ENCODE measurements around the gene PPP4R4. TPM values are rescaled to one million over a fixed set of nuclear protein-coding genes. Genes with fewer than 3 reads are reported as not detected.

The PPP4R4 gene
- total RNA-seq, 3 donors from 2014 or later (not counting 1 experiment from before 2014, with no cell fraction given) = 0.52 to 0.58 TPM; not detected in 1

GRCh38 chr14:94314890-94315289, 140.8 kb downstream of the PPP4R4 start:
- Mint-ChIP-seq H3K4me1 (no peaks in the 10 kb centered on the region), H3K9me3 (peaks cover 3 to 4% of the 10 kb centered on the region in 2 donors), H3K27me3 (ENCODE audit: low read depth in 2 of 2) (peaks cover 11 to 23% of the 10 kb centered on the region in 2 donors), H3K36me3 (no peaks in the 10 kb centered on the region), H3K4me3 (no peak overlapping the region), H3K27ac (no peak overlapping the region)
- no peaks in the 10 kb centered on the region for H3K4me1 ChIP-seq (ENCODE audit: control insufficient read depth, insufficient read depth, low read length)
- DNase-seq = no peak
- H3K36me3 ChIP-seq (ENCODE audit: control insufficient read depth, insufficient read depth, low read length) = no peaks in the 10 kb centered on the region
- no peak for ATAC-seq
- no peak for TF ChIP-seq CTCF (IDR thresholded peaks at IDR 0.05)
- H3K4me3 ChIP-seq (ENCODE audit: low read length) = no peak overlapping the region
- WGBS (ENCODE audit: insufficient coverage) = 98% methylated on average over 2 of the region's 2 CpGs
- no peaks in the 10 kb centered on the region for H3K27me3 ChIP-seq (ENCODE audit: control insufficient read depth, insufficient read depth, low read length)
- H3K27ac ChIP-seq (ENCODE audit: low read length) = no peak overlapping the region
- no peaks in the 10 kb centered on the region for H3K9me3 ChIP-seq (ENCODE audit: control insufficient read depth, insufficient read depth, low read length)
- intact Hi-C loops (cut with micrococcal nuclease) = no loop called here

GRCh38 chr14:94316692-94317091, 142.6 kb downstream of the PPP4R4 start:
- Mint-ChIP-seq H3K4me3 (no peak overlapping the region), H3K27me3 (ENCODE audit: low read depth in 2 of 2) (peaks cover 13 to 23% of the 10 kb centered on the region in 2 donors), H3K9me3 (peaks cover 3 to 4% of the 10 kb centered on the region in 2 donors), H3K27ac (no peak overlapping the region), H3K36me3 (no peaks in the 10 kb centered on the region), H3K4me1 (peaks cover 0 to 5% of the 10 kb centered on the region in 2 donors)
- Histone ChIP-seq H3K27ac (ENCODE audit: low read length) (no peak overlapping the region), H3K27me3 (ENCODE audit: control insufficient read depth, insufficient read depth, low read length) (no peaks in the 10 kb centered on the region), H3K9me3 (ENCODE audit: control insufficient read depth, insufficient read depth, low read length) (no peaks in the 10 kb centered on the region), H3K4me1 (ENCODE audit: control insufficient read depth, insufficient read depth, low read length) (no peaks in the 10 kb centered on the region), H3K36me3 (ENCODE audit: control insufficient read depth, insufficient read depth, low read length) (no peaks in the 10 kb centered on the region), H3K4me3 (ENCODE audit: low read length) (no peak overlapping the region)
- intact Hi-C loops (cut with micrococcal nuclease) = no loop called here
- 83% methylated on average over 1 of the region's 1 CpG for WGBS (ENCODE audit: insufficient coverage)
- no peak for DNase-seq
- ATAC-seq = no peak
- no peak for TF ChIP-seq CTCF (IDR thresholded peaks at IDR 0.05)

- H3K4me3 ChIP-seq (ENCODE audit: low read length) = no peak overlapping the region
- no peaks in the 10 kb centered on the region for H3K9me3 ChIP-seq (ENCODE audit: control insufficient read depth, insufficient read depth, low read length)
- H3K27me3 ChIP-seq (ENCODE audit: control insufficient read depth, insufficient read depth, low read length) = no peaks in the 10 kb centered on the region
- Mint-ChIP-seq H3K4me1 (peaks cover 0 to 5% of the 10 kb centered on the region in 2 donors), H3K9me3 (peaks cover 3 to 4% of the 10 kb centered on the region in 2 donors), H3K36me3 (no peaks in the 10 kb centered on the region), H3K27me3 (ENCODE audit: low read depth in 2 of 2) (peaks cover 13 to 23% of the 10 kb centered on the region in 2 donors), H3K27ac (no peak overlapping the region), H3K4me3 (no peak overlapping the region)
- intact Hi-C loops (cut with micrococcal nuclease) = no loop called here
- 80% methylated on average over 4 of the region's 4 CpGs for WGBS (ENCODE audit: insufficient coverage)
- H3K36me3 ChIP-seq (ENCODE audit: control insufficient read depth, insufficient read depth, low read length) = no peaks in the 10 kb centered on the region
- H3K4me1 ChIP-seq (ENCODE audit: control insufficient read depth, insufficient read depth, low read length) = no peaks in the 10 kb centered on the region
- H3K27ac ChIP-seq (ENCODE audit: low read length) = no peak overlapping the region
- TF ChIP-seq CTCF (IDR thresholded peaks at IDR 0.05) = no peak
- no peak for ATAC-seq
- DNase-seq = no peak
Measured at GRCh38 chr14:94317259-94317658, 143.1 kb downstream of the PPP4R4 start.

- intact Hi-C loops (cut with micrococcal nuclease) = no loop called here
- Histone ChIP-seq H3K9me3 (ENCODE audit: control insufficient read depth, insufficient read depth, low read length) (no peaks in the 10 kb centered on the region), H3K36me3 (ENCODE audit: control insufficient read depth, insufficient read depth, low read length) (no peaks in the 10 kb centered on the region), H3K27me3 (ENCODE audit: control insufficient read depth, insufficient read depth, low read length) (no peaks in the 10 kb centered on the region), H3K27ac (ENCODE audit: low read length) (no peak overlapping the region), H3K4me3 (ENCODE audit: low read length) (no peak overlapping the region), H3K4me1 (ENCODE audit: control insufficient read depth, insufficient read depth, low read length) (no peaks in the 10 kb centered on the region)
- H3K4me3 Mint-ChIP-seq = no peak overlapping the region
- 74% methylated on average over 5 of the region's 5 CpGs for WGBS (ENCODE audit: insufficient coverage)
- H3K27ac Mint-ChIP-seq = no peak overlapping the region
- peaks cover 2 to 3% of the 10 kb centered on the region in 2 donors for H3K9me3 Mint-ChIP-seq
- peaks cover 10 to 21% of the 10 kb centered on the region in 2 donors for H3K27me3 Mint-ChIP-seq (ENCODE audit: low read depth in 2 of 2)
- DNase-seq = no peak
- ATAC-seq = no peak
- no peak for TF ChIP-seq CTCF (IDR thresholded peaks at IDR 0.05)
- peaks cover 0 to 5% of the 10 kb centered on the region in 2 donors for H3K4me1 Mint-ChIP-seq
- no peaks in the 10 kb centered on the region for H3K36me3 Mint-ChIP-seq
Measured at GRCh38 chr14:94320243-94320642, 146.1 kb downstream of the PPP4R4 start.
